DND-41 (cell line): ENCODE results near the gene ACTG1.

Experiments used
- ATAC-seq: fragments of 200-7000 bp; cut with Tn5 transposase; 3 replicates; pipeline ENCODE4 v1.9.1; 2021; ENCODE audit warnings: low read depth; ENCODE audit not compliant: insufficient read depth
- DNase-seq: peaks from one replicate; pipeline ENCODE4 v3.0.0-alpha.2; 2020
- H2AFZ ChIP-seq: 2 replicates; pipeline ENCODE4 v1.6.0; 2012; ENCODE audit warnings: low read depth, low read length
- H3K27ac ChIP-seq: 2 replicates; pipeline ENCODE4 v1.5.1; 2012; ENCODE audit warnings: low read length, inconsistent platforms
- H3K27me3 ChIP-seq: fragments of 200-600 bp; sonication (generic); 2 replicates; pipeline ENCODE4 v1.6.0; 2012; ENCODE audit warnings: low read length, mild to moderate bottlenecking, inconsistent platforms; ENCODE audit not compliant: insufficient read depth, poor library complexity
- H3K36me3 ChIP-seq: 2 replicates; pipeline ENCODE4 v1.5.1; 2012; ENCODE audit warnings: low read length, inconsistent platforms; ENCODE audit not compliant: insufficient read depth
- H3K4me1 ChIP-seq: 2 replicates; pipeline ENCODE4 v1.5.1; 2012; ENCODE audit warnings: mild to moderate bottlenecking, low read length; ENCODE audit not compliant: insufficient read depth
- H3K4me2 ChIP-seq: 2 replicates; pipeline ENCODE4 v1.6.0; 2012; ENCODE audit warnings: mild to moderate bottlenecking, moderate library complexity, low read length, inconsistent platforms; ENCODE audit not compliant: insufficient read depth
- H3K4me3 ChIP-seq, 2 experiments: fragments of 200-600 bp in 1 of 2; shearing (Covaris generic) in 1 of 2; 2 replicates each; pipeline ENCODE4 v1.5.1; 2012 to 2016; ENCODE audit warnings: inconsistent platforms in 2 of 2, low read length in 2 of 2, mild to moderate bottlenecking in 2 of 2, low read depth in 1 of 2, moderate library complexity in 1 of 2
- H3K79me2 ChIP-seq: 2 replicates; pipeline ENCODE4 v1.6.0; 2012; ENCODE audit warnings: low read length, inconsistent platforms; ENCODE audit not compliant: insufficient read depth
- H3K9ac ChIP-seq: 2 replicates; pipeline ENCODE4 v1.6.0; 2012; ENCODE audit warnings: low read depth, mild to moderate bottlenecking, inconsistent platforms, low read length, moderate library complexity
- H3K9me3 ChIP-seq: 2 replicates; pipeline ENCODE4 v1.5.1; 2012; ENCODE audit warnings: low read length, moderate library complexity, mild to moderate bottlenecking, inconsistent platforms; ENCODE audit not compliant: insufficient read depth, severe bottlenecking
- H4K20me1 ChIP-seq: 2 replicates; pipeline ENCODE4 v1.6.0; 2012; ENCODE audit warnings: low read length; ENCODE audit not compliant: insufficient read depth
- CTCF ChIP-seq: IDR thresholded peaks from 2 replicates; pipeline ENCODE4 v1.5.1; 2012; ENCODE audit warnings: borderline replicate concordance, low read length, moderate library complexity, mild to moderate bottlenecking; ENCODE audit not compliant: poor library complexity, severe bottlenecking; ENCODE audit errors: extremely low read depth
- EZH2 ChIP-seq: IDR thresholded peaks from 3 replicates; pipeline ENCODE4 v1.6.1; 2012; ENCODE audit warnings: borderline replicate concordance, low read depth, mild to moderate bottlenecking, moderate library complexity, low read length, inconsistent platforms; ENCODE audit not compliant: severe bottlenecking

Gene ACTG1

GRCh38 chr17:81462506-81463125 is 50.0 kb downstream of the ACTG1 start:
- no peaks in the 10 kb centered on the region for H3K79me2 ChIP-seq
- H3K9ac ChIP-seq = no peak overlapping the region
- H2AFZ ChIP-seq = no peak overlapping the region
- no peak for TF ChIP-seq CTCF
- no peak for TF ChIP-seq EZH2
- H3K9me3 ChIP-seq = no peaks in the 10 kb centered on the region
- H4K20me1 ChIP-seq = no peaks in the 10 kb centered on the region
- H3K27ac ChIP-seq = no peak overlapping the region
- ATAC-seq = no peak
- H3K4me1 ChIP-seq = no peaks in the 10 kb centered on the region
- H3K36me3 ChIP-seq = no peaks in the 10 kb centered on the region
- no peak overlapping the region for H3K4me3 ChIP-seq
- no peak for DNase-seq
- H3K27me3 ChIP-seq = no peaks in the 10 kb centered on the region
- no peak overlapping the region for H3K4me2 ChIP-seq

GRCh38 chr17:81461607-81462500 is 50.7 kb downstream of the ACTG1 start:
- no peak for TF ChIP-seq EZH2
- no peak for TF ChIP-seq CTCF
- Histone ChIP-seq H3K36me3 (no peaks in the 10 kb centered on the region), H2AFZ (no peak overlapping the region), H3K4me1 (no peaks in the 10 kb centered on the region), H3K9me3 (no peaks in the 10 kb centered on the region), H4K20me1 (no peaks in the 10 kb centered on the region), H3K27ac (no peak overlapping the region), H3K4me3 (no peak overlapping the region), H3K79me2 (no peaks in the 10 kb centered on the region), H3K9ac (no peak overlapping the region), H3K4me2 (no peak overlapping the region), H3K27me3 (no peaks in the 10 kb centered on the region)
- no peak for DNase-seq
- no peak for ATAC-seq

- Histone ChIP-seq H2AFZ (no peak overlapping the region), H3K79me2 (no peaks in the 10 kb centered on the region), H3K36me3 (no peaks in the 10 kb centered on the region), H3K27me3 (no peaks in the 10 kb centered on the region), H3K4me2 (no peak overlapping the region), H3K27ac (no peak overlapping the region), H3K4me3 (no peak overlapping the region), H4K20me1 (no peaks in the 10 kb centered on the region), H3K9me3 (no peaks in the 10 kb centered on the region), H3K4me1 (no peaks in the 10 kb centered on the region), H3K9ac (no peak overlapping the region)
- TF ChIP-seq EZH2 = no peak
- TF ChIP-seq CTCF = no peak
- DNase-seq = peak; percentile 21
- 0 out of 3 replicates have a peak, but pooled peaks have one; percentile 14 for ATAC-seq
Observed at GRCh38 chr17:81460856-81461460, 51.6 kb downstream of the ACTG1 start.
